OCI-LY1 (cell line): ENCODE measurements around the gene SEC24C.

Source experiments
- H2AFZ ChIP-seq: fragments of 200-600 bp; sonication (generic), shearing (Covaris generic); 2 replicates; pipeline ENCODE4 v1.6.0; 2014; ENCODE audit warnings: antibody characterized with exemption, mild to moderate bottlenecking, low read length
- H3F3A ChIP-seq: fragments of 200-600 bp; sonication (generic), shearing (Covaris generic); 2 replicates; pipeline ENCODE4 v1.6.0; 2014; ENCODE audit warnings: mild to moderate bottlenecking, antibody characterized with exemption, low read length, moderate library complexity; ENCODE audit not compliant: insufficient read depth
- H3K27ac ChIP-seq: fragments of 200-600 bp; sonication (generic); 2 replicates; pipeline ENCODE4 v1.5.1; 2014; ENCODE audit warnings: low read length, mixed run types, mild to moderate bottlenecking, low read depth; ENCODE audit not compliant: poor library complexity, severe bottlenecking
- H3K27me3 ChIP-seq: fragments of 200-600 bp; sonication (generic); 2 replicates; pipeline ENCODE4 v1.6.0; 2014; ENCODE audit warnings: antibody characterized with exemption, mild to moderate bottlenecking, low read length, moderate library complexity; ENCODE audit not compliant: insufficient read depth
- H3K36me3 ChIP-seq: fragments of 200-600 bp; sonication (generic); 2 replicates; pipeline ENCODE4 v1.6.1; 2014; ENCODE audit warnings: mild to moderate bottlenecking, antibody characterized with exemption, low read length, moderate library complexity, mixed read lengths; ENCODE audit not compliant: insufficient read depth
- H3K4me1 ChIP-seq: fragments of 200-600 bp; sonication (generic); 2 replicates; pipeline ENCODE4 v1.5.1; 2014; ENCODE audit warnings: mild to moderate bottlenecking, low read length, moderate library complexity; ENCODE audit not compliant: insufficient read depth, severe bottlenecking
- H3K4me2 ChIP-seq: fragments of 200-600 bp; sonication (generic), shearing (Covaris generic); 2 replicates; pipeline ENCODE4 v1.6.1; 2014; ENCODE audit warnings: low read length
- H3K4me3 ChIP-seq: fragments of 200-600 bp; sonication (generic); 2 replicates; pipeline ENCODE4 v1.5.1; 2014; ENCODE audit warnings: low read length, low read depth, mild to moderate bottlenecking, mixed read lengths; ENCODE audit not compliant: poor library complexity, severe bottlenecking
- H3K79me2 ChIP-seq: fragments of 200-600 bp; shearing (Covaris generic); 2 replicates; pipeline ENCODE4 v1.6.1; 2016; ENCODE audit warnings: mixed run types, low read length, mixed read lengths; ENCODE audit not compliant: insufficient read depth
- H3K9ac ChIP-seq: fragments of 200-600 bp; sonication (generic), shearing (Covaris generic); 2 replicates; pipeline ENCODE4 v1.6.1; 2014; ENCODE audit warnings: mild to moderate bottlenecking, low read length, mixed read lengths
- H3K9me2 ChIP-seq: fragments of 200-600 bp; sonication (generic), shearing (Covaris generic); 2 replicates; pipeline ENCODE4 v1.6.1; 2014; ENCODE audit warnings: low read depth, mild to moderate bottlenecking, low read length, mixed read lengths
- H3K9me3 ChIP-seq: fragments of 200-600 bp; shearing (Covaris generic); 2 replicates; pipeline ENCODE4 v1.6.1; 2014; ENCODE audit warnings: low read length, mixed read lengths
- H4K20me1 ChIP-seq: fragments of 200-600 bp; sonication (generic), shearing (Covaris generic); 2 replicates; pipeline ENCODE4 v1.6.0; 2016; ENCODE audit warnings: mild to moderate bottlenecking, low read length; ENCODE audit not compliant: insufficient read depth
- EZH2 ChIP-seq: fragments of 200-600 bp; sonication (generic), shearing (Covaris generic); IDR thresholded peaks from 2 replicates; pipeline ENCODE4 v1.8.0; 2017; ENCODE audit warnings: borderline replicate concordance, mixed run types, mild to moderate bottlenecking, antibody characterized with exemption, low read length, moderate library complexity, mixed read lengths
- TF ChIP-seq, protein P1 (sequence below): fragments of 200-600 bp; sonication (generic), shearing (Covaris generic); IDR thresholded peaks from 2 replicates; pipeline ENCODE4 v1.5.1; 2017; ENCODE audit warnings: mild to moderate bottlenecking, antibody characterized with exemption, low read length, moderate library complexity, mixed read lengths

Gene SEC24C

DNA sequence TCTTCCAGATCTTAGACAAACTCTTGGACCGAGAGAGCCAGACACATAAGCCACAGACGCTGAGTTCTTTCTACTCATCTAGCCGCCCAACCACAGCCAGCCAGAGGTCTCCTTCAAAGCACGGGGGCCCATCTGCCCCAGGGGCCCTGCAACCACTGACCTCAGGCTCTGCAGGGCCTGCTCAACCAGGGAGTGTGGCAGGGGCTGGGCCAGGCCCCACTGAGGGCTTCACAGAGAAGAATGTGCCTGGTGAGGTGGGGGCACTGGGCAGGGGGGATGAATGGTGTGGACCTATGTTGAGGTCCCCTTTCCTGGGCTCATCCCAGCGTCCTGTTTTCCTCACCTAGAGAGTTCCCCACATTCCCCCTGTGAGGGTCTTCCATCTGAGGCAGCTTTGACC lies 52.6 kb downstream of the SEC24C start:
- H3K36me3 ChIP-seq: peaks cover 85% of the 10 kb centered on the region
- no peak overlapping the region for H3K9ac ChIP-seq
- no peak overlapping the region for H3K4me3 ChIP-seq
- H3K4me2 ChIP-seq: no peak overlapping the region
- no peaks in the 10 kb centered on the region for H3K79me2 ChIP-seq
- no peak overlapping the region for H2AFZ ChIP-seq
- H3K9me2 ChIP-seq: no peaks in the 10 kb centered on the region
- TF ChIP-seq, protein P1, sequence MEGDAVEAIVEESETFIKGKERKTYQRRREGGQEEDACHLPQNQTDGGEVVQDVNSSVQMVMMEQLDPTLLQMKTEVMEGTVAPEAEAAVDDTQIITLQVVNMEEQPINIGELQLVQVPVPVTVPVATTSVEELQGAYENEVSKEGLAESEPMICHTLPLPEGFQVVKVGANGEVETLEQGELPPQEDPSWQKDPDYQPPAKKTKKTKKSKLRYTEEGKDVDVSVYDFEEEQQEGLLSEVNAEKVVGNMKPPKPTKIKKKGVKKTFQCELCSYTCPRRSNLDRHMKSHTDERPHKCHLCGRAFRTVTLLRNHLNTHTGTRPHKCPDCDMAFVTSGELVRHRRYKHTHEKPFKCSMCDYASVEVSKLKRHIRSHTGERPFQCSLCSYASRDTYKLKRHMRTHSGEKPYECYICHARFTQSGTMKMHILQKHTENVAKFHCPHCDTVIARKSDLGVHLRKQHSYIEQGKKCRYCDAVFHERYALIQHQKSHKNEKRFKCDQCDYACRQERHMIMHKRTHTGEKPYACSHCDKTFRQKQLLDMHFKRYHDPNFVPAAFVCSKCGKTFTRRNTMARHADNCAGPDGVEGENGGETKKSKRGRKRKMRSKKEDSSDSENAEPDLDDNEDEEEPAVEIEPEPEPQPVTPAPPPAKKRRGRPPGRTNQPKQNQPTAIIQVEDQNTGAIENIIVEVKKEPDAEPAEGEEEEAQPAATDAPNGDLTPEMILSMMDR: no peak
- TF ChIP-seq EZH2: no peak
- no peaks in the 10 kb centered on the region for H3K4me1 ChIP-seq
- H4K20me1 ChIP-seq: no peaks in the 10 kb centered on the region
- H3K9me3 ChIP-seq: no peaks in the 10 kb centered on the region
- H3K27me3 ChIP-seq: no peaks in the 10 kb centered on the region
- H3F3A ChIP-seq: no peaks in the 10 kb centered on the region
- no peak overlapping the region for H3K27ac ChIP-seq

- no peak overlapping the region for H2AFZ ChIP-seq
- H3K36me3 ChIP-seq: peaks cover 87% of the 10 kb centered on the region
- H3K4me2 ChIP-seq: no peak overlapping the region
- no peaks in the 10 kb centered on the region for H4K20me1 ChIP-seq
- H3K9me2 ChIP-seq: no peaks in the 10 kb centered on the region
- TF ChIP-seq EZH2: no peak
- TF ChIP-seq, protein P1: no peak
- no peak overlapping the region for H3K9ac ChIP-seq
- H3K4me3 ChIP-seq: no peak overlapping the region
- H3K9me3 ChIP-seq: no peaks in the 10 kb centered on the region
- H3K79me2 ChIP-seq: no peaks in the 10 kb centered on the region
- no peak overlapping the region for H3K27ac ChIP-seq
- no peaks in the 10 kb centered on the region for H3K4me1 ChIP-seq
- no peaks in the 10 kb centered on the region for H3K27me3 ChIP-seq
- no peaks in the 10 kb centered on the region for H3F3A ChIP-seq
Observed at GRCh38 chr10:73797324-73798025, 53.3 kb downstream of the SEC24C start.

- TF ChIP-seq, protein P1: no peak
- no peak for TF ChIP-seq EZH2
- no peak overlapping the region for H3K4me2 ChIP-seq
- H3K4me3 ChIP-seq: no peak overlapping the region
- H3K4me1 ChIP-seq: no peaks in the 10 kb centered on the region
- H3K27ac ChIP-seq: no peak overlapping the region
- H3F3A ChIP-seq: no peaks in the 10 kb centered on the region
- no peaks in the 10 kb centered on the region for H3K27me3 ChIP-seq
- H3K9ac ChIP-seq: no peak overlapping the region
- H3K9me2 ChIP-seq: no peaks in the 10 kb centered on the region
- no peaks in the 10 kb centered on the region for H3K9me3 ChIP-seq
- H3K36me3 ChIP-seq: peaks cover 87% of the 10 kb centered on the region
- no peaks in the 10 kb centered on the region for H3K79me2 ChIP-seq
- no peak overlapping the region for H2AFZ ChIP-seq
- H4K20me1 ChIP-seq: no peaks in the 10 kb centered on the region
Observed at GRCh38 chr10:73798087-73798486, 53.9 kb downstream of the SEC24C start.
